Thoracic aorta (tissue), 2 donors: ENCODE results near the gene IVD. TPM values are rescaled to one million over a fixed set of nuclear protein-coding genes. Genes with fewer than 3 reads are reported as not detected.

Source experiments
- ATAC-seq: fragments of 150-250 bp; one replicate; pipeline ENCODE4 v1.8.0; 2017; ENCODE audit warnings: low read depth; ENCODE audit not compliant: insufficient number of reproducible peaks, low FRiP score
- DNase-seq: peaks from one replicate; pipeline ENCODE4 v3.0.0-alpha.2; 2020; ENCODE audit warnings: low spot score
- H3K27ac ChIP-seq, 2 donors: fragments of 200-600 bp; sonication (generic); 1 replicate in 1 of 2; 2 replicates in 1 of 2; pipeline ENCODE4 v1.5.1; 2016; ENCODE audit warnings: mild to moderate bottlenecking in 2 of 2, moderate library complexity in 2 of 2
- H3K27me3 ChIP-seq: fragments of 200-600 bp; sonication (generic); replicated peaks from 2 replicates; pipeline ENCODE4 v1.6.0; 2016; ENCODE audit warnings: mild to moderate bottlenecking; ENCODE audit not compliant: insufficient read depth
- H3K36me3 ChIP-seq: fragments of 200-600 bp; sonication (generic); one replicate; pipeline ENCODE4 v1.5.1; 2016
- H3K4me1 ChIP-seq, 2 donors: fragments of 200-600 bp; sonication (generic); 1 replicate in 1 of 2; 2 replicates in 1 of 2; pipeline versions ENCODE4 v1.5.1 to v1.6.0; 2016; ENCODE audit warnings: low read depth in 2 of 2, mild to moderate bottlenecking in 1 of 2; ENCODE audit not compliant: control insufficient read depth in 1 of 2
- H3K4me3 ChIP-seq: fragments of 200-600 bp; sonication (generic); 2 replicates; pipeline ENCODE4 v1.5.1; 2016; ENCODE audit warnings: mild to moderate bottlenecking
- H3K9me3 ChIP-seq: fragments of 200-600 bp; sonication (generic); 2 replicates; pipeline ENCODE4 v1.5.1; 2016
- total RNA-seq, 2 donors: library from RNA; depleted of rRNA; stranded (reverse); fragments of >200 nt; gene quantifications; one replicate each; pipeline versions ENCODE4 v1.1.0 to v1.2.3, GENCODE V29; 2016
- TF ChIP-seq, protein P1 (sequence below): fragments of 200-600 bp; sonication (generic); IDR thresholded peaks from one replicate; pipeline ENCODE4 v1.5.1; 2019; ENCODE audit warnings: antibody characterized with exemption

IVD gene
- total RNA-seq, 2 donors from 2014 or later, result 43.6 to 61.8 TPM

DNA sequence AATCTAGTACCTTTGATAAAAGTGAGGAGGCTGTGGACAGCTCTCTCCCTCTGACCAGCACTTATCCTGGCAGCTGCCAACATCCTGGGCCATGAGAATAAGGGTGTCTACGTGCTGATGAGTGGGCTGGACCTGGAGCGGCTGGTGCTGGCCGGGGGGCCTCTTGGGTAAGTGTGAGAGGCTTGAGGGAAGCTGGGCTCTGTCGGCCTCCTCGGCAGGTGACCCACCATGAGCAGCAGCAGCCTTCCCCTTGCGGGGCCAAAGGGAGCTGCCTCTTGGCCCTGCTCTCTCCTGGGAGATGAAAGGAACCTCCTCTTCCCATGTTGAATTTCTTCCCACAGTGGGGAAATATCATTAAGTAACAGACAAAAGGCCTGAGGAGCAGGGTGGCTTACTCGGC, 9.2 kb downstream of the IVD start:
- TF ChIP-seq, protein P1, sequence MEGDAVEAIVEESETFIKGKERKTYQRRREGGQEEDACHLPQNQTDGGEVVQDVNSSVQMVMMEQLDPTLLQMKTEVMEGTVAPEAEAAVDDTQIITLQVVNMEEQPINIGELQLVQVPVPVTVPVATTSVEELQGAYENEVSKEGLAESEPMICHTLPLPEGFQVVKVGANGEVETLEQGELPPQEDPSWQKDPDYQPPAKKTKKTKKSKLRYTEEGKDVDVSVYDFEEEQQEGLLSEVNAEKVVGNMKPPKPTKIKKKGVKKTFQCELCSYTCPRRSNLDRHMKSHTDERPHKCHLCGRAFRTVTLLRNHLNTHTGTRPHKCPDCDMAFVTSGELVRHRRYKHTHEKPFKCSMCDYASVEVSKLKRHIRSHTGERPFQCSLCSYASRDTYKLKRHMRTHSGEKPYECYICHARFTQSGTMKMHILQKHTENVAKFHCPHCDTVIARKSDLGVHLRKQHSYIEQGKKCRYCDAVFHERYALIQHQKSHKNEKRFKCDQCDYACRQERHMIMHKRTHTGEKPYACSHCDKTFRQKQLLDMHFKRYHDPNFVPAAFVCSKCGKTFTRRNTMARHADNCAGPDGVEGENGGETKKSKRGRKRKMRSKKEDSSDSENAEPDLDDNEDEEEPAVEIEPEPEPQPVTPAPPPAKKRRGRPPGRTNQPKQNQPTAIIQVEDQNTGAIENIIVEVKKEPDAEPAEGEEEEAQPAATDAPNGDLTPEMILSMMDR, result no peak
- ATAC-seq (no peak), DNase-seq (no peak)
- H3K4me3 ChIP-seq, result no peak overlapping the region
- no peaks in the 10 kb centered on the region for H3K27me3 ChIP-seq
- H3K27ac ChIP-seq, result no peak overlapping the region
- H3K36me3 ChIP-seq, result peaks cover 49% of the 10 kb centered on the region
- no peaks in the 10 kb centered on the region for H3K4me1 ChIP-seq
- H3K9me3 ChIP-seq, result no peaks in the 10 kb centered on the region

DNA sequence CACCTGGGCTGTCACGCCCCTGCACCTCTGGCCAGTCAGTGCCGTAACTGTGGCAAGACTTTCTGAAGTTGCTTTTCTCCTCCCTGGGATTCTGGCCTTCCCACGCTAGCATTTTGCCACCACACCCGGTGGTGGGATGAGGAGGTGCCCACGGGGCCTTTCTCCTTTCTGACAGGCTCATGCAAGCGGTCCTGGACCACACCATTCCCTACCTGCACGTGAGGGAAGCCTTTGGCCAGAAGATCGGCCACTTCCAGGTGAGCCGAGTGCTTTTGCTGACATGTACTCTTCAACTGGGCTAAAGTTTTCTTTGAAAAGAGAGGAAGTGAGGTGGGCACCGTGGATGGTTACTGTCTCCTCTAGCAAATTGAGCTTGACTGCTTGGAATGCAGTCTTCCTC, 9.6 kb downstream of the IVD start:
- Histone ChIP-seq H3K4me1 (no peaks in the 10 kb centered on the region), H3K9me3 (no peaks in the 10 kb centered on the region), H3K4me3 (no peak overlapping the region), H3K27ac (no peak overlapping the region), H3K27me3 (no peaks in the 10 kb centered on the region), H3K36me3 (peaks cover 45% of the 10 kb centered on the region)
- no peak for DNase-seq
- TF ChIP-seq, protein P1, result no peak
- no peak for ATAC-seq

DNA sequence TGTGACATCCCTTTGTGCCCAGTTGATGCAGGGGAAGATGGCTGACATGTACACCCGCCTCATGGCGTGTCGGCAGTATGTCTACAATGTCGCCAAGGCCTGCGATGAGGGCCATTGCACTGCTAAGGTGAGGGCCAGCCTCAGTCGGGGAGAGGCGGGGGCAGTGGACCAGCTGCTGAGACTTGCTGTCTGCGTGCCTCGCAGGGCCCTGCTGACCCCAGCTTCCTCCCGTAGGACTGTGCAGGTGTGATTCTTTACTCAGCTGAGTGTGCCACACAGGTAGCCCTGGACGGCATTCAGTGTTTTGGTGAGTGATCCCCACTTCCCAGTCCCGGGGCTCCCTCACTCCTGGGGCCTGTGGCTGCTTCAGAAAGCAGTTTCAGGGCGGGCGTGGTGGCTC, 10.5 kb downstream of the IVD start:
- H3K36me3 ChIP-seq, result peaks cover 37% of the 10 kb centered on the region
- no peak for ATAC-seq

DNA sequence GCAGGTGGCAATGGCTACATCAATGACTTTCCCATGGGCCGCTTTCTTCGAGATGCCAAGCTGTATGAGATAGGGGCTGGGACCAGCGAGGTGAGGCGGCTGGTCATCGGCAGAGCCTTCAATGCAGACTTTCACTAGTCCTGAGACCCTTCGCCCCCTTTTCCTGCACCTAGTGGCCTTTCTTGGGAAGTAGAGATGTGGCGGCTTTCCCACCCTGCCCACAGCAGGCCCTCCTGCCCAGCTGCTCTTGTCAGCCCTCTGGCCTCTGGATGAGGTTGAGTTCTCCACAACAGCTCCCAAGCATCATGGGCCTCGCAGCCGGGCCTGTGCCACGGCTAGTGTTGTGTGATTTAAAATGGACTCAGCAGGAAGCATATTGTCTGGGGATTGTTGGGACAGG, 12.5 kb downstream of the IVD start:
- Histone ChIP-seq H3K9me3 (no peaks in the 10 kb centered on the region), H3K4me3 (no peak overlapping the region), H3K36me3 (peaks cover 21% of the 10 kb centered on the region), H3K27me3 (no peaks in the 10 kb centered on the region), H3K4me1 (peaks cover 5 to 16% of the 10 kb centered on the region in 2 donors), H3K27ac (no peak overlapping the region)
- TF ChIP-seq, protein P1, result no peak
- ATAC-seq, result no peak
- DNase-seq, result no peak

More for the DNA sequence above, 10.5 kb downstream of the IVD start:
- H3K27me3 ChIP-seq, result no peaks in the 10 kb centered on the region
- H3K9me3 ChIP-seq, result no peaks in the 10 kb centered on the region
- H3K4me1 ChIP-seq, result peaks cover 0 to 5% of the 10 kb centered on the region in 2 donors
- no peak overlapping the region for H3K4me3 ChIP-seq
- H3K27ac ChIP-seq, result no peak overlapping the region
- no peak for DNase-seq
- TF ChIP-seq, protein P1, result no peak

DNA sequence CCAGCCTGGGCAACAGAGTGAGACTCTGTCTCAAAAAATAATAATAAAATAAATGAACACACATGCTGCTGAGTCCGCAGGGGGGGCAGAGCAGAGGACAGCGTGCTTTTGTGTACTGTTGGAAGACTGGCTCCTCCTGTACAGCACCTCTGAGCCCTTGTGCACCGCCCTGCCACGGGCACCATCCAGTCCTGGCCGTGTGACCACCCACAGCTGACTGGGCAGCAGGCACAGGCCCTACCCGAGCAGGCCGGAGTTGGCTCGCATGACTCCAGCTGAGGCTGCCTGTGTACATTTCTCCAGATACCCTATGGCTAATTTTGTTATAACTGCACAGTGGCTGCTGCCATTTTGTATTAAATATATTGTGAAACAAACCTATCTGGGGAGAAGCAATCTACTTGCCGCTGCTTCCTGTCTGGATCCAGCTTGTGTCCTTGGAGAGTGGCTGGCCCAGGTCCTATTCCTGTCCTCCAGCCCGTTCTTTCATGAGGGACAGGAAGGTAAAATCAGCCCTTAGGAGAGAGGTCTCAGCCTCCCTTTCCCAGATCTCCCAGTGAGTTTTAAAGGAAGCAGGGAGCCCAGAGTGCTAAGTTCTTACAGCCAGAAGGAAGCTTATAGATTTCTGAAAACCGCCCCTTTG, 14.6 kb downstream of the IVD start:
- Histone ChIP-seq H3K4me3 (no peak overlapping the region), H3K36me3 (peaks cover 4% of the 10 kb centered on the region), H3K9me3 (no peaks in the 10 kb centered on the region), H3K27ac (no peak overlapping the region), H3K27me3 (no peaks in the 10 kb centered on the region), H3K4me1 (peaks cover 5 to 16% of the 10 kb centered on the region in 2 donors)
- DNase-seq (no peak), ATAC-seq (no peak)
- TF ChIP-seq, protein P1, result no peak
